ENCODE data around the gene PLCE1. TPM values are rescaled to one million over a fixed set of nuclear protein-coding genes. Genes with fewer than 3 reads are reported as not detected.

Gene PLCE1
- total RNA-seq, 1 experiment from 2014 or later: 0.23 TPM

GRCh38 chr10:94011296-94011695 is 17.6 kb downstream of the PLCE1 start:
- Mint-ChIP-seq H3K36me3 (ENCODE audit: insufficient read depth, unreplicated experiment) (no peaks in the 10 kb centered on the region), H3K4me1 (ENCODE audit: insufficient read depth, unreplicated experiment) (peaks cover 7% of the 10 kb centered on the region), H3K27ac (ENCODE audit: low read depth, unreplicated experiment) (no peak overlapping the region), H3K4me3 (ENCODE audit: unreplicated experiment) (no peak overlapping the region), H3K27me3 (ENCODE audit: insufficient read depth, unreplicated experiment) (no peaks in the 10 kb centered on the region), H3K9me3 (ENCODE audit: unreplicated experiment) (no peaks in the 10 kb centered on the region)
- no TSS peak for BruUV-seq (replicated peaks)
- DNase-seq (ENCODE audit: unreplicated experiment): no peak
- ChIA-PET POLR2A (interaction anchor here (0.7 kb wide), 1 partner anchor 1675 kb away, joined by 5 read pairs; no protein-coding TSS in a partner anchor), CTCF (no interaction called here)
- intact Hi-C loops (cut with micrococcal nuclease): no loop called here
- TF ChIP-seq, protein P1, sequence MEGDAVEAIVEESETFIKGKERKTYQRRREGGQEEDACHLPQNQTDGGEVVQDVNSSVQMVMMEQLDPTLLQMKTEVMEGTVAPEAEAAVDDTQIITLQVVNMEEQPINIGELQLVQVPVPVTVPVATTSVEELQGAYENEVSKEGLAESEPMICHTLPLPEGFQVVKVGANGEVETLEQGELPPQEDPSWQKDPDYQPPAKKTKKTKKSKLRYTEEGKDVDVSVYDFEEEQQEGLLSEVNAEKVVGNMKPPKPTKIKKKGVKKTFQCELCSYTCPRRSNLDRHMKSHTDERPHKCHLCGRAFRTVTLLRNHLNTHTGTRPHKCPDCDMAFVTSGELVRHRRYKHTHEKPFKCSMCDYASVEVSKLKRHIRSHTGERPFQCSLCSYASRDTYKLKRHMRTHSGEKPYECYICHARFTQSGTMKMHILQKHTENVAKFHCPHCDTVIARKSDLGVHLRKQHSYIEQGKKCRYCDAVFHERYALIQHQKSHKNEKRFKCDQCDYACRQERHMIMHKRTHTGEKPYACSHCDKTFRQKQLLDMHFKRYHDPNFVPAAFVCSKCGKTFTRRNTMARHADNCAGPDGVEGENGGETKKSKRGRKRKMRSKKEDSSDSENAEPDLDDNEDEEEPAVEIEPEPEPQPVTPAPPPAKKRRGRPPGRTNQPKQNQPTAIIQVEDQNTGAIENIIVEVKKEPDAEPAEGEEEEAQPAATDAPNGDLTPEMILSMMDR (IDR thresholded peaks at IDR 0.05; ENCODE audit: unreplicated experiment): no peak

DNA sequence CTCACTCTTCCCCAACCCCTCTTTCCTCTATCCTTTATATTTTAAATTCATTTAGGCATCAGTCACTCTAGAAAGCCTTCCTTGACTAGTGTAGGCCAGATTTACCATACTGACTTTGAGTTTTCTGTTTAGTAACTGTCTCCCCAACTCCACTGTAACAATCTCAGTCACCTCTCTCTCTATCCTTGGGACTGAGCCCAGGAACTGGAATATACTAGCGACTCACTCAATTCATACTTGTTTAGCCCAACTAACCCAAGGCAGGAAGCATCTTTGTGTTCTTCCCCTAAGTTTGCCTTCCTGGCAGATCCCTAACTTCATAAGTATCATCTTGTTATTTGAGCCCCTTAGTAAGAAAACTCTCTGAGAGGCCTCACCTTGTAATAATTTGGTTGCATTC is 19.1 kb downstream of the PLCE1 start:
- H3K36me3 Mint-ChIP-seq (ENCODE audit: insufficient read depth, unreplicated experiment): no peaks in the 10 kb centered on the region
- CTCF ChIA-PET: no interaction called here
- no peak overlapping the region for H3K27ac Mint-ChIP-seq (ENCODE audit: low read depth, unreplicated experiment)
- H3K9me3 Mint-ChIP-seq (ENCODE audit: unreplicated experiment): no peaks in the 10 kb centered on the region
- POLR2A ChIA-PET: no interaction called here
- intact Hi-C loops (cut with micrococcal nuclease): no loop called here
- TF ChIP-seq, protein P1 (IDR thresholded peaks at IDR 0.05; ENCODE audit: unreplicated experiment): no peak
- BruUV-seq (replicated peaks): no TSS peak
- no peaks in the 10 kb centered on the region for H3K27me3 Mint-ChIP-seq (ENCODE audit: insufficient read depth, unreplicated experiment)
- H3K4me3 Mint-ChIP-seq (ENCODE audit: unreplicated experiment): no peak overlapping the region
- DNase-seq (ENCODE audit: unreplicated experiment): no peak
- H3K4me1 Mint-ChIP-seq (ENCODE audit: insufficient read depth, unreplicated experiment): peaks cover 10% of the 10 kb centered on the region

- ChIA-PET POLR2A (no interaction called here), CTCF (no interaction called here)
- no TSS peak for BruUV-seq (replicated peaks)
- Mint-ChIP-seq H3K9me3 (ENCODE audit: unreplicated experiment) (no peaks in the 10 kb centered on the region), H3K4me3 (ENCODE audit: unreplicated experiment) (no peak overlapping the region), H3K27ac (ENCODE audit: low read depth, unreplicated experiment) (no peak overlapping the region), H3K36me3 (ENCODE audit: insufficient read depth, unreplicated experiment) (no peaks in the 10 kb centered on the region), H3K4me1 (ENCODE audit: insufficient read depth, unreplicated experiment) (peaks cover 10% of the 10 kb centered on the region), H3K27me3 (ENCODE audit: insufficient read depth, unreplicated experiment) (no peaks in the 10 kb centered on the region)
- intact Hi-C loops (cut with micrococcal nuclease): no loop called here
- TF ChIP-seq, protein P1 (IDR thresholded peaks at IDR 0.05; ENCODE audit: unreplicated experiment): no peak
- DNase-seq (ENCODE audit: unreplicated experiment): no peak
These were observed 19.6 kb downstream of the PLCE1 start for GRCh38 chr10:94013331-94013760.

- Mint-ChIP-seq H3K4me3 (ENCODE audit: unreplicated experiment) (no peak overlapping the region), H3K36me3 (ENCODE audit: insufficient read depth, unreplicated experiment) (no peaks in the 10 kb centered on the region), H3K27me3 (ENCODE audit: insufficient read depth, unreplicated experiment) (no peaks in the 10 kb centered on the region), H3K27ac (ENCODE audit: low read depth, unreplicated experiment) (no peak overlapping the region), H3K9me3 (ENCODE audit: unreplicated experiment) (no peaks in the 10 kb centered on the region), H3K4me1 (ENCODE audit: insufficient read depth, unreplicated experiment) (peaks cover 10% of the 10 kb centered on the region)
- no peak for DNase-seq (ENCODE audit: unreplicated experiment)
- BruUV-seq (replicated peaks): no TSS peak
- TF ChIP-seq, protein P1 (IDR thresholded peaks at IDR 0.05; ENCODE audit: unreplicated experiment): no peak
- intact Hi-C loops (cut with micrococcal nuclease): no loop called here
- POLR2A ChIA-PET: no interaction called here
- CTCF ChIA-PET: interaction anchor here (0.6 kb wide), 1 partner anchor 311 kb away, joined by 3 read pairs; no protein-coding TSS in a partner anchor
These were observed 20.6 kb downstream of the PLCE1 start for GRCh38 chr10:94014304-94014703.
